Endothelial cell of umbilical vein (primary cell): ENCODE results near the gene PRKAR1B. TPM values are rescaled to one million over a fixed set of nuclear protein-coding genes. Genes with fewer than 3 reads are reported as not detected.
A peak's percentile ranks its signal among the peaks of the same experiment; 100 is the strongest.

Source experiments
- BruUV-seq: library from RNA; stranded (reverse); fragments of 400-500 nt; replicated peaks from 2 replicates; lab custom pipeline; 2021; lab: Mats Ljungman, UMichigan
- CTCF ChIA-PET: fragments of 300-600, 350-600 bp; sonication (Branson Sonifier 250); formaldehyde crosslinking; loops from one replicate; lab custom pipeline; 2021; ENCODE audit warnings: antibody characterized with exemption, inconsistent platforms; lab: Charles Lee
- POLR2A ChIA-PET: fragments of 300-600, 350-600 bp; sonication (Branson Sonifier 250); formaldehyde crosslinking; loops from one replicate; lab custom pipeline; 2021; ENCODE audit warnings: antibody characterized with exemption, inconsistent platforms; lab: Charles Lee
- DNase-seq: peaks from one replicate; pipeline ENCODE4 v3.0.0-alpha.2; 2011; ENCODE audit warnings: low read depth, low spot score
- FAIRE-seq: peaks from 2 replicates; lab custom pipeline; 2011; peaks lifted over from hg19 to GRCh38; lab: Jason Lieb, UNC
- H2AFZ ChIP-seq: 2 replicates; pipeline ENCODE4 v1.6.0; 2012; ENCODE audit warnings: low read depth, low read length, control low read depth, inconsistent platforms
- H3K27ac ChIP-seq: 2 replicates; pipeline ENCODE4 v1.5.1; 2011; ENCODE audit warnings: low read depth, mild to moderate bottlenecking, control low read depth, low read length, moderate library complexity; ENCODE audit not compliant: insufficient read depth
- H3K27me3 ChIP-seq, 2 experiments: 2 replicates each; pipeline versions ENCODE4 v1.6.0 to v1.6.1; 2011; ENCODE audit warnings: low read length in 2 of 2, mixed read lengths in 1 of 2; ENCODE audit not compliant: control insufficient read depth in 2 of 2, insufficient read depth in 2 of 2
- H3K36me3 ChIP-seq, 2 experiments: 2 replicates in 1 of 2; 3 replicates in 1 of 2; pipeline ENCODE4 v1.5.1; 2011; ENCODE audit warnings: low read length in 2 of 2, mild to moderate bottlenecking in 1 of 2, moderate library complexity in 1 of 2; ENCODE audit not compliant: control insufficient read depth in 2 of 2, insufficient read depth in 2 of 2; ENCODE audit errors: extremely low read depth in 1 of 2
- H3K4me1 ChIP-seq: 3 replicates; pipeline ENCODE4 v1.5.1; 2011; ENCODE audit warnings: mild to moderate bottlenecking, low read length; ENCODE audit not compliant: control insufficient read depth, insufficient read depth; ENCODE audit errors: extremely low read depth
- H3K4me2 ChIP-seq: 2 replicates; pipeline ENCODE4 v1.6.1; 2011; ENCODE audit warnings: low read length, control low read depth, mixed read lengths; ENCODE audit not compliant: insufficient read depth
- H3K4me3 ChIP-seq, 3 experiments: fragments of 200-600 bp in 1 of 3; sonication (generic), shearing (Covaris generic) in 1 of 3; replicated peaks in 1 of 3; 2 replicates each; pipeline ENCODE4 v1.5.1; 2011 to 2016; ENCODE audit warnings: control low read depth in 3 of 3, low read length in 3 of 3, mild to moderate bottlenecking in 2 of 3, inconsistent platforms in 1 of 3, low read depth in 1 of 3, moderate library complexity in 1 of 3; ENCODE audit not compliant: insufficient read depth in 1 of 3
- H3K79me2 ChIP-seq: 2 replicates; pipeline ENCODE4 v1.6.0; 2012; ENCODE audit warnings: low read length, inconsistent platforms; ENCODE audit not compliant: control insufficient read depth, insufficient read depth
- H3K9ac ChIP-seq: replicated peaks from 2 replicates; pipeline ENCODE3; 2011; ENCODE audit warnings: low read length, control low read depth; ENCODE audit not compliant: insufficient read depth; ENCODE audit errors: extremely low read depth
- H3K9me1 ChIP-seq: replicated peaks from 3 replicates; pipeline ENCODE4 v1.6.0; 2011; ENCODE audit warnings: mild to moderate bottlenecking, low read length; ENCODE audit not compliant: control insufficient read depth, insufficient read depth; ENCODE audit errors: extremely low read depth
- H3K9me3 ChIP-seq: replicated peaks from 2 replicates; pipeline ENCODE4 v1.5.1; 2012; ENCODE audit warnings: low read length, inconsistent platforms; ENCODE audit not compliant: control insufficient read depth, insufficient read depth
- H4K20me1 ChIP-seq: replicated peaks from 2 replicates; pipeline ENCODE3; 2011; ENCODE audit warnings: mild to moderate bottlenecking, low read length; ENCODE audit not compliant: control insufficient read depth, insufficient read depth; ENCODE audit errors: extremely low read depth
- CTCF ChIP-seq, 2 donors: IDR thresholded peaks; 1 replicate in 1 of 2; 2 replicates in 1 of 2; pipeline ENCODE4 v1.5.1; 2011; ENCODE audit warnings: low read length in 2 of 2, mild to moderate bottlenecking in 2 of 2, moderate library complexity in 2 of 2, control low read depth in 1 of 2, inconsistent platforms in 1 of 2, low read depth in 1 of 2; ENCODE audit not compliant: insufficient read depth in 1 of 2; ENCODE audit errors: extremely low read depth in 1 of 2
- EZH2 ChIP-seq: IDR thresholded peaks from 2 replicates; pipeline ENCODE4 v1.6.1; 2012; ENCODE audit warnings: borderline replicate concordance, low read depth, mild to moderate bottlenecking, moderate library complexity, low read length, inconsistent platforms; ENCODE audit not compliant: severe bottlenecking
- FOS ChIP-seq: IDR thresholded peaks from 2 replicates; pipeline ENCODE4 v1.6.1; 2011; ENCODE audit warnings: mild to moderate bottlenecking, low read length, moderate library complexity, borderline replicate concordance; ENCODE audit not compliant: insufficient read depth
- GATA2 ChIP-seq: IDR thresholded peaks from 2 replicates; pipeline ENCODE4 v1.7.0; 2011; ENCODE audit warnings: low read depth, mild to moderate bottlenecking, moderate library complexity, mixed read lengths, low read length; ENCODE audit not compliant: insufficient read length, insufficient read depth
- JUN ChIP-seq: IDR thresholded peaks from 2 replicates; pipeline ENCODE4 v1.6.1; 2011; ENCODE audit warnings: borderline replicate concordance, low read depth; ENCODE audit not compliant: insufficient read length, insufficient read depth
- MYC ChIP-seq: IDR thresholded peaks from one replicate; pipeline ENCODE4 v1.6.1; 2011; ENCODE audit warnings: mild to moderate bottlenecking, low read depth, low read length
- POLR2A ChIP-seq: IDR thresholded peaks from 2 replicates; pipeline ENCODE4 v1.6.1; 2012; ENCODE audit warnings: low read depth, mild to moderate bottlenecking, control low read depth, low read length
- POLR2AphosphoS5 ChIP-seq: IDR thresholded peaks from 2 replicates; pipeline ENCODE4 v1.6.1; 2012; ENCODE audit warnings: low read depth, mild to moderate bottlenecking, control low read depth, low read length, moderate library complexity; ENCODE audit not compliant: insufficient read depth
- dilution Hi-C: fragments of 300-500 bp; cut with MboI; formaldehyde crosslinking; loops from one replicate; pipeline ENCODE4 v1.15.0; 2019; ENCODE audit warnings: low sequenced_read_pairs; ENCODE audit not compliant: extremely low pct_ligation_motif_present
- intact Hi-C: fragments of 100-400 bp; cut with micrococcal nuclease; formaldehyde crosslinking; loops from one replicate; pipeline ENCODE4 v1.10.0; 2022
- polyA plus RNA-seq, 4 experiments: library from polyadenylated mRNA; depleted of rRNA in 3 of 4; stranded (reverse) in 3 of 4; unstranded in 1 of 4; fragments of >200 nt; gene quantifications; 2 replicates each; pipeline versions ENCODE4 v1.2.1 to v1.2.3, GENCODE V29; 2011 to 2012; ENCODE audit warnings: missing spikeins in 1 of 4
- total RNA-seq: library from RNA; stranded (reverse); gene quantifications from 2 replicates; pipeline ENCODE4 v1.2.3, GENCODE V29; 2021
- TF ChIP-seq, protein P1 (sequence below): IDR thresholded peaks from 2 replicates; pipeline ENCODE4 v1.6.1; 2011; ENCODE audit not compliant: insufficient read depth, insufficient read length

Gene PRKAR1B
- total and polyA plus RNA-seq, 2 donors (not counting 3 experiments of a cell fraction or from before 2014, with no cell fraction given): 15.4 to 29.2 TPM

GRCh38 chr7:609365-609764 is 117.7 kb downstream of the PRKAR1B start:
- CTCF ChIA-PET: interaction anchor here (0.8 kb wide), 1 partner anchor 10 kb away, joined by 5 read pairs; no protein-coding TSS in a partner anchor

DNA sequence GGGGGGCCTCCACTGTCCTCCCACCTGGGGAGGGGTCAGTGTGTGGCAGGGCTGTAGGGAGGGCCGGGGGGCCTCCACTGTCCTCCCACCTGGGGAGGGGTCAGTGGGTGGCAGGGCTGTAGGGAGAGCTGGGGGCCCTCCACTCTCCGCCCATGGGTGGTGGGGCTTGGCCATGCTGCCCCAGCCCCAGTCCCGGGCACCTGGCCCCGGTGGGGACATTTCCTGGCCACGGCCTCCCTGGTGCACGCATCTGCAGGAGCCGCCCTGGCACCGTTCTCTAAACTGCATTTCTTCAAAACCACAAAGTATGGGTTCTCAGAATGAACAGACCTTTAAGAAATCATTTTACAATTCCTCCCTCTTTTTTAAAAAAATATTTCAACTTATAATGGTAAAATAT is 118.1 kb downstream of the PRKAR1B start:
- no peak for FAIRE-seq
- CTCF ChIA-PET: interaction anchor here (0.8 kb wide), 1 partner anchor 11 kb away, joined by 5 read pairs; no protein-coding TSS in a partner anchor
- BruUV-seq: no TSS peak

More at GRCh38 chr7:609365-609764, 117.7 kb downstream of the PRKAR1B start:
- Histone ChIP-seq H2AFZ (no peak overlapping the region), H3K4me2 (no peak overlapping the region), H3K9me1 (no peaks in the 10 kb centered on the region), H3K36me3 (no peaks in the 10 kb centered on the region), H3K4me1 (peaks cover 50% of the 10 kb centered on the region), H3K9me3 (no peaks in the 10 kb centered on the region), H4K20me1 (no peaks in the 10 kb centered on the region), H3K27ac (no peak overlapping the region), H3K9ac (no peak overlapping the region), H3K79me2 (no peaks in the 10 kb centered on the region), H3K4me3 (no peak overlapping the region), H3K27me3 (no peaks in the 10 kb centered on the region)
- FAIRE-seq (no peak), DNase-seq (no peak)
- POLR2A ChIA-PET: no interaction called here
- BruUV-seq: no TSS peak
- no peak for TF ChIP-seq POLR2AphosphoS5
- dilution Hi-C loops (no loop called here), intact Hi-C loops (no loop called here)

More for the DNA sequence above, 118.1 kb downstream of the PRKAR1B start:
- Histone ChIP-seq H3K27ac (peak overlapping the region; percentile 73), H3K9me3 (no peaks in the 10 kb centered on the region), H3K4me2 (no peak overlapping the region), H3K9me1 (no peaks in the 10 kb centered on the region), H3K4me1 (peaks cover 54% of the 10 kb centered on the region), H3K9ac (no peak overlapping the region), H3K4me3 (no peak overlapping the region), H4K20me1 (no peaks in the 10 kb centered on the region), H3K79me2 (no peaks in the 10 kb centered on the region), H3K36me3 (no peaks in the 10 kb centered on the region), H2AFZ (no peak overlapping the region), H3K27me3 (no peaks in the 10 kb centered on the region)
- DNase-seq: no peak
- intact Hi-C loops: no loop called here
- TF ChIP-seq GATA2 (no peak), POLR2AphosphoS5 (no peak), EZH2 (no peak), POLR2A (no peak), CTCF (IDR thresholded peaks at IDR 0.05; ENCODE audit: extremely low read depth in 1 of 2, insufficient read depth in 1 of 2, low read depth in 1 of 2, low read length in 2 of 2) (no peak), MYC (no peak), FOS (no peak), JUN (no peak)
- TF ChIP-seq, protein P1, sequence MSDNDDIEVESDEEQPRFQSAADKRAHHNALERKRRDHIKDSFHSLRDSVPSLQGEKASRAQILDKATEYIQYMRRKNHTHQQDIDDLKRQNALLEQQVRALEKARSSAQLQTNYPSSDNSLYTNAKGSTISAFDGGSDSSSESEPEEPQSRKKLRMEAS: no peak
- dilution Hi-C loops: no loop called here
- POLR2A ChIA-PET: no interaction called here
